ENCODE results near the gene ZNF605. TPM values are rescaled to one million over a fixed set of nuclear protein-coding genes. Genes with fewer than 3 reads are reported as not detected.

Gene ZNF605
- total RNA-seq, 1 experiment from 2014 or later, result 19.3 TPM

DNA sequence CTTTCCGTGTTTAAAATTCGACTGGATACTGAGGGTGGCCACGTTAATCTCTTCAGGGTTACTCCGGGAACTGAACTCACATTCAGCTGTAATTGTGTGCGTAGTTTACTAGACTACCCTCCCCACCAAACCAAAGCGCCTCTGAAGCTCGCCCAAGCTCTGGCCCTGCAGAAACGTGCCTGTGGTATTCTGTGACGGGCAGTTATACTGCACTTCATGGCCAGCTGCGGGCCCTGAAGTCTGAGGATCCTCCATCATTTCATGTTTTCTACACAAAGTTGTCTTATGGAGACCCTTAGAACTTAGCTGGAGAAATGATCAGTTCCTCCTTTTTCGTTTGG lies 30.7 kb upstream of the ZNF605 start:
- H3K56ac ChIP-seq (ENCODE audit: insufficient read length, low read depth, low read length), result no peak overlapping the region
- Mint-ChIP-seq H3K4me3 (peak overlapping the region; percentile 87 to 92), H3K27me3 (ENCODE audit: low read depth) (no peaks in the 10 kb centered on the region; the same call in 1 of the 2 replicates), H3K9me3 (peaks cover 70 to 72% of the 10 kb centered on the region in 2 experiments), H3K27ac (no peak overlapping the region; a peak in 1 of 7 replicates), H3K4me1 (peaks cover 10 to 13% of the 10 kb centered on the region in 2 experiments), H3K36me3 (ENCODE audit: insufficient read depth in 1 of 3, low read depth in 3 of 3) (peaks cover 43 to 48% (median 45%) of the 10 kb centered on the region in 3 experiments)
- no peak overlapping the region for H2BK120ac ChIP-seq (ENCODE audit: low read depth, low read length, poor library complexity, severe bottlenecking)
- peak overlapping the region; percentile 49; the same call in 1 of the 2 replicates for H3K14ac ChIP-seq (ENCODE audit: insufficient read depth, low read length)
- peak overlapping the region; percentile 80 for H3K9ac ChIP-seq (ENCODE audit: extremely low read depth, insufficient read length, low read length)
- H3K18ac ChIP-seq (ENCODE audit: insufficient read length, low read depth, low read length), result no peak overlapping the region
- no peak overlapping the region for H2BK15ac ChIP-seq (ENCODE audit: low read depth, low read length)
- H4K20me1 ChIP-seq (ENCODE audit: control insufficient read depth, insufficient read depth, insufficient read length), result no peaks in the 10 kb centered on the region
- no peak overlapping the region for H4K91ac ChIP-seq (ENCODE audit: insufficient read length, low read depth, low read length)
- H2AK5ac ChIP-seq (ENCODE audit: insufficient read length, low read length), result no peak overlapping the region
- no peak overlapping the region for H3T11ph ChIP-seq (ENCODE audit: low read length)
- no peak overlapping the region for H4K8ac ChIP-seq (replicated peaks; ENCODE audit: insufficient read length, low read depth, low read length)
- no peak overlapping the region for H4K5ac ChIP-seq (ENCODE audit: insufficient read length, low read depth, low read length)
- H2BK12ac ChIP-seq (ENCODE audit: insufficient read length, low read depth, low read length), result no peak overlapping the region
- H3K27ac ChIP-seq (ENCODE audit: insufficient read length, low read depth, low read length), result no peak overlapping the region
- TF ChIP-seq, protein P1, sequence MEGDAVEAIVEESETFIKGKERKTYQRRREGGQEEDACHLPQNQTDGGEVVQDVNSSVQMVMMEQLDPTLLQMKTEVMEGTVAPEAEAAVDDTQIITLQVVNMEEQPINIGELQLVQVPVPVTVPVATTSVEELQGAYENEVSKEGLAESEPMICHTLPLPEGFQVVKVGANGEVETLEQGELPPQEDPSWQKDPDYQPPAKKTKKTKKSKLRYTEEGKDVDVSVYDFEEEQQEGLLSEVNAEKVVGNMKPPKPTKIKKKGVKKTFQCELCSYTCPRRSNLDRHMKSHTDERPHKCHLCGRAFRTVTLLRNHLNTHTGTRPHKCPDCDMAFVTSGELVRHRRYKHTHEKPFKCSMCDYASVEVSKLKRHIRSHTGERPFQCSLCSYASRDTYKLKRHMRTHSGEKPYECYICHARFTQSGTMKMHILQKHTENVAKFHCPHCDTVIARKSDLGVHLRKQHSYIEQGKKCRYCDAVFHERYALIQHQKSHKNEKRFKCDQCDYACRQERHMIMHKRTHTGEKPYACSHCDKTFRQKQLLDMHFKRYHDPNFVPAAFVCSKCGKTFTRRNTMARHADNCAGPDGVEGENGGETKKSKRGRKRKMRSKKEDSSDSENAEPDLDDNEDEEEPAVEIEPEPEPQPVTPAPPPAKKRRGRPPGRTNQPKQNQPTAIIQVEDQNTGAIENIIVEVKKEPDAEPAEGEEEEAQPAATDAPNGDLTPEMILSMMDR (conservative IDR thresholded peaks at IDR 0.05), result no peak
- H3K9me3 ChIP-seq (ENCODE audit: control insufficient read depth, low read depth, low read length), result peaks cover 14% of the 10 kb centered on the region
- no peak overlapping the region for H2AFZ ChIP-seq (ENCODE audit: low read length)
- WGBS (ENCODE audit: extremely low coverage, insufficient read length, low lambda C conversion rate), result no CpG with 5 or more reads among the region's 11 CpGs
- peak overlapping the region; percentile 92 for H3K4me2 ChIP-seq (ENCODE audit: insufficient read depth, insufficient read length, low read length)
- no peak overlapping the region for H2BK20ac ChIP-seq (ENCODE audit: low read depth, low read length, poor library complexity, severe bottlenecking)
- no peak overlapping the region for H2BK5ac ChIP-seq (ENCODE audit: insufficient read length, low read length)
- no peaks in the 10 kb centered on the region for H3K27me3 ChIP-seq (ENCODE audit: insufficient read depth, low read length)
- H3K79me2 ChIP-seq (ENCODE audit: insufficient read depth, low read length), result peaks cover 8% of the 10 kb centered on the region; the same call in 1 of the 2 replicates
- no peak for DNase-seq
- H3K4me1 ChIP-seq (ENCODE audit: insufficient read depth, low read length), result no peaks in the 10 kb centered on the region
- no peak overlapping the region for H3K23ac ChIP-seq (ENCODE audit: insufficient read length, low read depth, low read length)
- H3K23me2 ChIP-seq (ENCODE audit: insufficient read length, low read depth, low read length, poor library complexity, severe bottlenecking), result peaks cover 10% of the 10 kb centered on the region
- no peaks in the 10 kb centered on the region for H3K79me1 ChIP-seq (ENCODE audit: insufficient read depth, low read depth, low read length, poor library complexity, severe bottlenecking)
- H3K4ac ChIP-seq (ENCODE audit: low read depth, low read length), result no peak overlapping the region
